ENCODE measurements around the gene PTPRN2. TPM values are rescaled to one million over a fixed set of nuclear protein-coding genes. Genes with fewer than 3 reads are reported as not detected.
A peak's percentile ranks its signal among the peaks of the same experiment; 100 is the strongest.

PTPRN2 gene
- total and polyA plus RNA-seq, 9 of the 15 experiments (the other 6 are each of a cell fraction or from before 2014, with no cell fraction given) = not detected

GRCh38 chr7:157966490-157966889 is 621.1 kb downstream of the PTPRN2 start:
- no TSS peak for BruUV-seq (replicated peaks)
- POLR2A ChIA-PET = no interaction called here
- in situ Hi-C loops (cut with MboI) = no loop called here
- TF ChIP-seq RBM17 (IDR thresholded peaks at IDR 0.05; ENCODE audit: borderline replicate concordance, low read depth, low read length) (no peak), NEUROD1 (IDR thresholded peaks at IDR 0.05; ENCODE audit: borderline replicate concordance, low read depth, low read length, partially characterized antibody) (no peak), SP2 (IDR thresholded peaks at IDR 0.05; ENCODE audit: extremely low read depth, low read depth, low read length, poor library complexity, severe bottlenecking) (no peak), SLC30A9 (CRISPR knock-in tag; IDR thresholded peaks at IDR 0.05) (no peak), ID3 (CRISPR knock-in tag; IDR thresholded peaks at IDR 0.05) (no peak), ID3 (tag; IDR thresholded peaks at IDR 0.05) (no peak), HDAC1 (IDR thresholded peaks at IDR 0.05) (peak in 1 of 2 experiments; percentile 83; a peak in 2 of 4 replicates), MEF2D (tag; conservative IDR thresholded peaks at IDR 0.05; ENCODE audit: low read depth) (no peak), LARP7 (IDR thresholded peaks at IDR 0.05) (0 out of 2 replicates have a peak, but pooled peaks have one; percentile 49), CSDE1 (IDR thresholded peaks at IDR 0.05) (no peak), TSC22D4 (tag; IDR thresholded peaks at IDR 0.05) (0 out of 2 replicates have a peak, but pooled peaks have one; percentile 67), ZNF124 (CRISPR knock-in tag; IDR thresholded peaks at IDR 0.05) (no peak), EP300 (IDR thresholded peaks at IDR 0.05; ENCODE audit: low read length) (no peak), RBM22 (IDR thresholded peaks at IDR 0.05; ENCODE audit: low read depth, low read length, poor library complexity, severe bottlenecking) (no peak), KLF1 (tag; IDR thresholded peaks at IDR 0.05) (no peak), ARNT (IDR thresholded peaks at IDR 0.05) (no peak), MYBL2 (IDR thresholded peaks at IDR 0.05; ENCODE audit: low read depth) (peak; percentile 34; the same call in 1 of the 2 replicates), MYBL2 (CRISPR knock-in tag; IDR thresholded peaks at IDR 0.05; ENCODE audit: borderline replicate concordance) (no peak)
- TF ChIP-seq, protein P1, sequence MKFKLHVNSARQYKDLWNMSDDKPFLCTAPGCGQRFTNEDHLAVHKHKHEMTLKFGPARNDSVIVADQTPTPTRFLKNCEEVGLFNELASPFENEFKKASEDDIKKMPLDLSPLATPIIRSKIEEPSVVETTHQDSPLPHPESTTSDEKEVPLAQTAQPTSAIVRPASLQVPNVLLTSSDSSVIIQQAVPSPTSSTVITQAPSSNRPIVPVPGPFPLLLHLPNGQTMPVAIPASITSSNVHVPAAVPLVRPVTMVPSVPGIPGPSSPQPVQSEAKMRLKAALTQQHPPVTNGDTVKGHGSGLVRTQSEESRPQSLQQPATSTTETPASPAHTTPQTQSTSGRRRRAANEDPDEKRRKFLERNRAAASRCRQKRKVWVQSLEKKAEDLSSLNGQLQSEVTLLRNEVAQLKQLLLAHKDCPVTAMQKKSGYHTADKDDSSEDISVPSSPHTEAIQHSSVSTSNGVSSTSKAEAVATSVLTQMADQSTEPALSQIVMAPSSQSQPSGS (CRISPR knock-in tag; IDR thresholded peaks at IDR 0.05) = no peak
- TF ChIP-seq, protein P2, sequence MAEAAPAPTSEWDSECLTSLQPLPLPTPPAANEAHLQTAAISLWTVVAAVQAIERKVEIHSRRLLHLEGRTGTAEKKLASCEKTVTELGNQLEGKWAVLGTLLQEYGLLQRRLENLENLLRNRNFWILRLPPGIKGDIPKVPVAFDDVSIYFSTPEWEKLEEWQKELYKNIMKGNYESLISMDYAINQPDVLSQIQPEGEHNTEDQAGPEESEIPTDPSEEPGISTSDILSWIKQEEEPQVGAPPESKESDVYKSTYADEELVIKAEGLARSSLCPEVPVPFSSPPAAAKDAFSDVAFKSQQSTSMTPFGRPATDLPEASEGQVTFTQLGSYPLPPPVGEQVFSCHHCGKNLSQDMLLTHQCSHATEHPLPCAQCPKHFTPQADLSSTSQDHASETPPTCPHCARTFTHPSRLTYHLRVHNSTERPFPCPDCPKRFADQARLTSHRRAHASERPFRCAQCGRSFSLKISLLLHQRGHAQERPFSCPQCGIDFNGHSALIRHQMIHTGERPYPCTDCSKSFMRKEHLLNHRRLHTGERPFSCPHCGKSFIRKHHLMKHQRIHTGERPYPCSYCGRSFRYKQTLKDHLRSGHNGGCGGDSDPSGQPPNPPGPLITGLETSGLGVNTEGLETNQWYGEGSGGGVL (CRISPR knock-in tag; IDR thresholded peaks at IDR 0.05) = no peak
- TF ChIP-seq, protein P3, sequence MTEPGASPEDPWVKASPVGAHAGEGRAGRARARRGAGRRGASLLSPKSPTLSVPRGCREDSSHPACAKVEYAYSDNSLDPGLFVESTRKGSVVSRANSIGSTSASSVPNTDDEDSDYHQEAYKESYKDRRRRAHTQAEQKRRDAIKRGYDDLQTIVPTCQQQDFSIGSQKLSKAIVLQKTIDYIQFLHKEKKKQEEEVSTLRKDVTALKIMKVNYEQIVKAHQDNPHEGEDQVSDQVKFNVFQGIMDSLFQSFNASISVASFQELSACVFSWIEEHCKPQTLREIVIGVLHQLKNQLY (CRISPR knock-in tag; conservative IDR thresholded peaks at IDR 0.05) = no peak

More at GRCh38 chr7:157966490-157966889, 621.1 kb downstream of the PTPRN2 start:
- Histone ChIP-seq H3K9ac (ENCODE audit: insufficient read depth in 1 of 2, low read depth in 2 of 2, low read length in 2 of 2) (no peak overlapping the region), H3K9me1 (ENCODE audit: control insufficient read depth, insufficient read depth, low read length) (no peaks in the 10 kb centered on the region), H3K36me3 (ENCODE audit: control insufficient read depth, insufficient read depth, low read length) (no peaks in the 10 kb centered on the region), H3K4me1 (replicated peaks in 1 of 2; ENCODE audit: control insufficient read depth in 2 of 2, insufficient read depth in 2 of 2, low read length in 2 of 2) (no peaks in the 10 kb centered on the region), H3K4me2 (ENCODE audit: insufficient read depth, low read length) (no peak overlapping the region), H3K27me3 (ENCODE audit: control insufficient read depth in 2 of 2, insufficient read depth in 2 of 2, low read length in 2 of 2) (peaks cover 11 to 20% of the 10 kb centered on the region in 2 experiments), H3K79me2 (ENCODE audit: control insufficient read depth, insufficient read depth, low read length) (no peaks in the 10 kb centered on the region), H2AFZ (ENCODE audit: low read depth, low read length) (no peak overlapping the region), H4K20me1 (replicated peaks; ENCODE audit: control insufficient read depth, insufficient read depth, low read length) (no peaks in the 10 kb centered on the region), H3K27ac (ENCODE audit: extremely low read depth, low read depth, low read length) (no peak overlapping the region), H3K9me3 (replicated peaks; ENCODE audit: control insufficient read depth, insufficient read depth, low read depth, low read length) (no peaks in the 10 kb centered on the region), H3K4me3 (no peak overlapping the region)
- intact Hi-C loops (cut with micrococcal nuclease) = no loop called here
- WGBS (ENCODE audit: insufficient coverage, low coverage, missing lambda C conversion rate) = 0% methylated on average over 1 of the region's 1 CpG
- ATAC-seq (no peak), DNase-seq (ENCODE audit: extremely low read depth in 1 of 4, low spot score in 3 of 4) (no peak), FAIRE-seq (no peak)
- CTCF ChIA-PET (ENCODE audit: low intra/inter-chr PET ratio) = interaction anchor here (0.6 kb wide), 1 partner anchor 1897 kb away, joined by 3 read pairs; no protein-coding TSS in a partner anchor
